Activated T-cell treated with anti-CD3 and anti-CD28 coated beads for 48 hours (primary cell): ENCODE measurements around the gene ISG20L2.

Source experiments
- DNase-seq: peaks from one replicate; pipeline ENCODE4 v3.0.0-alpha.2; 2020; ENCODE audit warnings: low read depth

Gene ISG20L2

DNA sequence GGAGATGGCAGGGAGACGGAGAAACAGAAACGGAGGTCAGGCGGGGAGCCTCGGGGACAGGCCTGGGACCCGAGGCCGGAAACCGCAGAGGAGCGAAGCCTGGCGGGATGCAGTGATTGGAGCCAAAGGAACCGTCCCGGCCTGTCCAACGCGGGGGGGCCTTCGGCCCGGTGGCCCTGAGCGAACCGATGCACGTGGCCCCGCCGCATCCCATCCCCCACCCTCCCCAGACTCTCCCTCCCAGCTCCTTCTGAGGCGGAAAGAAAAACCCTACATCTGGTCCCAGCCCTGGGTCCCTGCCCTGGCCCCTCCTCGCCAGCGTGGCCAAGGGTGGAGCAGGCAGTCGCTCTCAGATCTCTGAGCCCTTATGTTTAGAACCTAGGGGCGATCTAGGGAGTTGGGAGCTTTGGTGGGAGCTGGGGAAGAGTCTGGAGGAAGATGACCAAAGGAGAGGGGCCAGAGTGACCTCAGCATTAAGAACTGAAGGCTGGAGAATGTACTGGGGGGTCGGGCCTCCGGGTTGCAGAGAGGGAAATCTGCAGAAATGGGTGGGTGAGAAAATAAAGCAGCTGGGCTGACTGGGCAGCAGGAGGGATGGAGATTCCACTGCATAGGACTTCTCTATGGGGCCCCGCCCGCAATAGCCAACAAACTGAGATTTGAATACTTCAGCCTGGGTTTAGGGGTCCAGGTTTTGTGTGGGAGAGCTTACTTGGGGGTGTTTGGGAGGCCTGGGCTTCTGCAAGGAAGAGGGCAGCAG lies 21.7 kb downstream of the ISG20L2 start:
- DNase-seq: no peak

DNA sequence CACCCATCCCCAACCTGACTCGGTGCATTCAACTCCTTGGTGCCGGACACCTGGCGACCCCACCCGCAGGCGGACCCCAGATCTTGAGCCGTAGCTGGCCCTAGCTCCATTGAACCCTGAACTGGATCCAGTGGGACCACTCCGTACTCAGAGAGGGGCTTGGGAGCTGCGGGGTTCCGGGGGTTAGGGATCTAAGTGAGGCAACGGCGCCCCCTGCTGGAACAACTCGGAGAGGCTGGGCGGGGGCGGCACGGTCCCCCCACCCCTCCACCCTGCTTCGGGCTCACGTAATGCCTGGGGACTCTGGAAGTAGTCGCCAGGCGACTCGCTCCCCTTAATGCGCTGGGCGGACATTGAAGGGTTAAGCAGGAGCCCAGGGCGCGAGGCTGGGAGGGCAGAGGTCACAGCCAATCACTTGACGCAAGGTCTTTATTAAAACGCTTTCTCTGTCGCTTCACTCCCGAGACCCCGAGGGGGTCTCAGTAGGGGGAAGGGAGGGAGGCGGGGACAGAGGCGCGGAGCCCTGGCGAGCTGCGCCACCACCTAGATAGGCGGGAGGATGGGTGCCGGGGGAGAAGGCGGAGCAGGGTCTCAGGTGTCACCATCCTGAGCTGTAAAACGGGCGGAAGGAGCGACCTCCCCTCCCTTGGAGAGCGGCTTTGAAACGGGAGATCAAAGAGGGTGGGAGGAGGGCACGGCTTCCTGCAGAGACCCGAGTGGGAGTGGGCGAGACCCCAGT lies 22.5 kb downstream of the ISG20L2 start:
- peak; percentile 68 for DNase-seq

DNA sequence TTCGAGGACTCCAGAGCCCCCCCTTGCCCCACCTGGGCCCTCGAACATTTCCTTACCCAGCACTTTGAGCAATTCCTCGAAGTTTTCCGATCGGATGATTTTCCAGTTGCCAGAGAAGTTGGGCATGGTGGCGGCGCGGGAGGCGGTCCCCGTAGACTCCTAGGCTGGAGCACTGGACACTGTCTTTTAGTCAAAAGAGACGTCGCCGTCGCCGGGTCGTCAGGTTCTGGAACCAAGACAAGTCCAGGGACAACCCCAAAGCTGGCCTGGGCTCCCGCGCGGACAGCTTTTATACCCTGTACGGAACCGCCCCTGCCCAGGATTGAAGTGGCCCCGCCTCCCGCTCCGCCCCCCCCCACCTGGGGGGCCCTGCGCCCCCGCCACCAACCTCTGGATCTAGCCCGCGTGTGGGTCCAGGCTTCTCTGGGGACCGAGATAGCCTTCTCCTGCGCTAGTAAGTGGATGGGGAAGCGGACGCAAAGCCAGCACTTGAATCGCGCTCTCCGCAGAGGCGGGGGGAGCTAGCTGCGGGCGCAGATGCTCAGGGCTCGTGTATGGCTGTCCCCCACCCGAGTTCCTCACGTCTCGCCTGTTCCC lies 23.1 kb downstream of the ISG20L2 start, which contains the start of gene CRABP2:
CRABP2 (minus strand) TSS at position 263 of the 597 bp plus-strand sequence; CDS start at position 126, 137 bp downstream.
- no peak for DNase-seq

DNA sequence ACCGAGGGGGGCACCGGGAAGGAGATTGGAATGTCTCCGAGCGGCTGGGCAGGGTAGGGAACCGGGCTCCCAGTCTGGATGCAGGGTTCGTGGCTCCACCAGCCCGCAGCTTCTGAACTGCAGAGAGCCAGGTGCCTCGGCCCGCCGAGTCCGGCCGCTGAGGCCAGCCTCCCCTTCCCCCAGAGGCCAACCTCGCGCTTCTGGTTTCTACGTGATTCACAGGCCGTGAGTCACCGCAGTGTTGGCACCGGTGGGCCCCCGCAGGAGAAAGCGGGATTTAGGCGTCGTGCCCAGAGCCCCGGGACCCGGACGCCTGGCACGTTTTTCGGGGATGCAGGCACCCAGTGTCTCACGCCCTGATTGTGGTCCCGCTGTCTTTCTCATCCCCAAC lies 23.6 kb downstream of the ISG20L2 start:
- peak; percentile 44 for DNase-seq

DNA sequence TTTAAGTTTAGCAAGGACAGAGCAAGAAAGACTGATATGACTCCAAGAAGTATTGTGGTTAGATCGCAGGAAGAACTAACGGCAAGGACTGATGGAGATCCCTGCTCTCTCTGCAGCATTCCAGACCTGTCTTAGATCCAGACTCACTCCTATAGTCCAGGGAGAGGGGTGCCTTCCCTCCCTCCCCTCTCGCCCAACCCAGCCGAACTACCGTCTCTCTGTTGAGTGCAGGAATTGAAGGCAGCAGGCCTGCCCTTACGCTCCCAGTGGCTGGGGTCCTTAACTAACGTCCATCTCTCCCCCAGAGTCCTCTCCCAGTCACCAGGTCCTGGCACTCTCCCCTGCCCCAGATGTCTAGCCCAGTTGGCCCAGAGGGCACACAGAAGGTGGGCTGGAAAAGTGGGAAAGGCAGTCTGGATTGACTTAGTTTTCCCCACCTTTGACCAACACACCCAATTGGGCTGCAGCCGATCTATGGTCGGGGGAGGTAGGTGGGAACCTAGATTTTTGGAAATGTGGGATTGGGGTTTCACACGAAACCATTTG lies 24.3 kb downstream of the ISG20L2 start:
- no peak for DNase-seq

DNA sequence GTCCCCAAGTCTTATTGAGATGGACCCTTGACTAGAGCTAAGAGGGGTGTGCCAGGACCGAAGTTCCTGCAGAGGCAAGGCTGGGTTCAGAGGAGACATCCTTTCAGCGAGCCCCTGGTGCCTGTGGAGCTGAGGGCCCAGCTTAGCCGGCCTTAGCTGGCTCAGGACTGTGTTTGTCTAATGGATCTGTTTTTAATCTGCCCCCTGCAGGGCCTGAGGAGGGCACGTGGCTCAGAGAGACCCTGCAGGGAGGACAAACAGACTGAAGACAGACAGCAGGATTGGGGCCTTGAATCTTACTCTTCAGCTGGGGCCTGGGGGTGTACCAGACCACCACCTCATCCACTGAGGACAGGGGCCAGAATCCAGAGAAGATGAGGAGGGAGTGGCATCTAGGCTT lies 24.8 kb downstream of the ISG20L2 start:
- DNase-seq: no peak

DNA sequence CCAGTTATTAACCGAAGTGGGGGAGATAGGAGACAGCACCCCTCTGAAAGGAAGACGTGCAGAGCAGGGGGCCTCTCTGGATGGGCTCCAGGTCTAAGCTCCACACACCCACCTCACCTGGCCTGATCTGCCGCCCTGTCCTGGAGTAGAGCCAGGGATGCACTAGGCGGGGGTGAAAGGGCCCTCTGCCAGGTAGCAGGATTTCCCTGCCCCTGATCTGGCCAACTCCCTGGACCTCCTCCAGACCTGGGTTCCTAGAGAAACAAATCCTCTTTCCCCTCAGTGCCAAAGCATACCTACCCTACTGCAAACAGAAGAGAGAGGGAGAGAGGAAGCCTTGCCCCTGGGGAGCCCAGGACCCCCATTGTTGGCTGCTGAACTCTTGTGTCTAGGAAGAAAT lies 25.2 kb downstream of the ISG20L2 start:
- no peak for DNase-seq

DNA sequence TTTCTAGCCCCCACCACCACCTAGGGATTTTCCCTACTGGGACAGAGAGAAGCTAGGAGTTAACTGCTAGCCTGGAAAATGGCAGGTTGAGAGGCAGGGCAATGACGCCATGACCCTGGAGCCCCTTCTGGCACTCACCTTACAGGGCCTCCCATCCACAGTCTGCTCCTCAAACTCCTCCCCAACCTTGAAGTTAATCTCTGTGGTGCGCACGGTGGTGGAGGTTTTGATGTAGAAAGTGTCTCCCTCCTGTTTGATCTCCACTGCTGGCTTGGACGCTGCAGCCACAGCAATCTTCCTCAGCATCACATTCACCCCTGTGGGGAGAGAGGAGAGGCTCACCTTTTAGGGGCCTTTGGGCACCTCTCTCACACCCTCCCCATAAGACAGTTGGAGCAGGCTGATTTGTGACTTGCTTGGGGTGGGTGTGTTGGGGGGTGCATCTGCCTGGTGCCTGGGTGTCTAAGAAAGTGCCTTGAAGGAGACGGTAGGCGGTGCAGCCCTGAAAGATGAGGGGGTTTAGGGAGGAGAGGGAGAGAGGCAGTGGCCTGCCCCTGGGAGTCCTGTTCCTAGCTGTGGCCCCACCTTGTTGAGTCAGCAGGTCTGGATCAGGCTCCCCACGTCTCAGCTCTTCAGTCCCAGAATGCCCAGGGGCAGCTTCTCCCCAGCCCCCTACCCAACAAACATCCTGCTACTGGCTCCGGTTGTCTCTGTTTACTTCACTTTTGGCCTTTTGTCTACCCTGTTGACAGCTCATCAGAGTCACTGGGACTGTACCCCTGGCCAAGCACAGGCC lies 27.6 kb downstream of the ISG20L2 start:
- DNase-seq: no peak

DNA sequence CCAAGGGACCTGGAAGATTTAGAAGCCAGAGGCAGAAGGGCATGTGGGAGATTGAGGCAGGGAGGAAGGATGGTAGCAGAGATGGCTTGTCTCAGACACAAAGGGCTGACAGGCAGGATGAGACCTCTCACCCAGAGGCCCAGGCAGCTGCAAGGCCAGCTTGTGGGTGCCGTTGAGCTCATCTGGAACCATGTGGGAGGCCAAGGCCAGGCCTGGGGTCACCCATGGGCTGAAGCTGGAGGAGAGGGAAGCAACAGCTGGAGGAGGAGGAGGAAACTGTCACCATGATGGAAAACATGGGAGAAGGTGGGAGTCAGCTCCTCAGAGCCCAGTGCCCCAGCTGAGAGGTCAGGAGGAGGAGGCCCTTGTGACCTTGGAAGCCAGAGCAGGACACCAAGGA lies 29.6 kb downstream of the ISG20L2 start:
- DNase-seq: no peak

DNA sequence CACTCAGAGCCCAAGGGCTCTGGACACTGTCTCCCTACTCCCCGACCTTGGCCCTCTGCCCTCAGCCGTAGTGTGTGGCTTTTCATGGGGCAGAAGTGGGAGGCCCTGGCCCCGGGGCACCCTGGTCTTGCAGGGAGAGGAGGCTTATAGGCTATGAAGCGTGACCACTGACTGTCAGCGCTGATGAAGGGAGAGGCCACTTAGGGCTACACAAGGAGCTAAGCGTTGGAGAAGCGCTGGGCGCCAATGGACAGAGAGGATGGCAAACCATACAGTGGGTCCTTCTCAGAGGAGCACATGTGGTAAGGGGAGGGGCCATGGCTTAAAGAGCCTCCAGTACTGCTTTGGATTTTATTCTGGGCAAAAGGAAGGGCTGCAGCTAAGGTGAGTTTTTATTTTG lies 31.1 kb downstream of the ISG20L2 start:
- DNase-seq: no peak

DNA sequence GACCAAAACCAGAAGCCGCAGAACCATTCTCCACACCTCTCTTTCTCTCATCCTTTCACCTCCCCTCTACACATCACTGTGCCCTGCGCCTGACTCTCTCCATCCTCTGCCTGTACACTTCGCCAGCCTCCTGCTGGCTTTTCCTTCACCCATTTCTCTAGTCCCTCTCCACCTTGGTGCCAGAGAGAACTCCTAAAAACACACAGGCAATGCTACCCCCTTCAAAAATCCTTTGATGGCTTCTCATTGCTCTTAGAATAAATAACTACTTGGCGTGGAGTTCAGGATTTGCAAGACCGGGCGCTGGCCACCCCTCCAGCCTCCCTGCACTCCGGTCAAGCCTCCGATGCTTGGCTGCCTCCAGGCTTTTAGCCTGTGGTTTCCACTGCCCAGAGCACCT lies 31.8 kb downstream of the ISG20L2 start:
- no peak for DNase-seq

DNA sequence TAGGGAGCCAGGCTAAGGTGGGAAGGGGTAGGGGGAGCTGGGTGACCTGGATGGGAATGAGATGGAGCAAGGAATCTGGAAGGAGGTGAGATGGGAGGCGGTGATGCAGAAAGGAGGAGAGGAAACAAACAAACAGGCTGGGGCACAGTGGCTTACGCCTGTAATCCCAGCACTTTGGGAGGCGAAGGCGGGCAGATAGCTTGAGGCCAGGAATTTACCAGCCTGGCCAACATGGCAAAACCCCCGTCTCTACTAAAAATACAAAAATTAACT lies 33.9 kb downstream of the ISG20L2 start:
- no peak for DNase-seq

DNA sequence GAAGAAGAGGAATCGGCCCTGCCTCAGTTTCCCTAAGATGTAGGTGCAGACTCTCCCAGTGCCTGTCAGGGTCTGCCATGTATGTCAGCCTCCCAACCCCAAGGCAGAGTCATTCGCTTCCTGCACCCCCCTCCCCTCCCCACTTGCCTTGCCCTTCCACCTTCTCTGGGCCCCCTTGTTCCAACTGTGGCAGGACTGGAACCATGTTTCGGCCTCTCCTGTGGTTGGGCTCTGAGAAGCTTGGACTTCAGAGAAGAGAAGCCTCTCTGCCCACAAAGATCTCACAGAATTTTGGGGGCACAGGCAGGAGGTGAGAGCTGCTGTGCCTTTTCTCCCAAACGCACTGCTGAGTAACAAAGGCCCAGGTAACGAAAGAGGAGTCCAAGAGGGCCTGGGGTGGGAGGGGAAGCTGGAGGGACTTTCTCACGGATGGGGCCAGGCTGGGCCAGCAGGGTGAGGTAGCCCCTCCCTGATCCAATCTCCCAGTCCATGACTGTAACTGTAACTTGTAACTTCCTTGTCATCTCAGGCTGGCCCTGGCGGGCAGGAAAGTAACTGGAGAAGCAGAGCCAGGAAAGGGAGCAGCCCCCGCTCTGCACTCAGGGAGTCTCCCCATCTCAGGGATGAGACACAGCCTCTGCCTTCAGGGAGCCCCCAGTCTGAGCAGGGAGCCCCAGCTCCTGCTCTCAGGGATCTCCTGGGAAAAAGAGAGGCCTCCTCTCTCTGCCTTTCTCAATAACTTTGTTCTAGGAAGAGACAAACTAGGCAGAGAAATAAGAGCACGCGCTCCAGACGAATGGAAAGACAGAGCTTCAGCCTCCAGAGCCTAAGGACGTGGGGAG lies 34.5 kb downstream of the ISG20L2 start:
- DNase-seq: no peak

DNA sequence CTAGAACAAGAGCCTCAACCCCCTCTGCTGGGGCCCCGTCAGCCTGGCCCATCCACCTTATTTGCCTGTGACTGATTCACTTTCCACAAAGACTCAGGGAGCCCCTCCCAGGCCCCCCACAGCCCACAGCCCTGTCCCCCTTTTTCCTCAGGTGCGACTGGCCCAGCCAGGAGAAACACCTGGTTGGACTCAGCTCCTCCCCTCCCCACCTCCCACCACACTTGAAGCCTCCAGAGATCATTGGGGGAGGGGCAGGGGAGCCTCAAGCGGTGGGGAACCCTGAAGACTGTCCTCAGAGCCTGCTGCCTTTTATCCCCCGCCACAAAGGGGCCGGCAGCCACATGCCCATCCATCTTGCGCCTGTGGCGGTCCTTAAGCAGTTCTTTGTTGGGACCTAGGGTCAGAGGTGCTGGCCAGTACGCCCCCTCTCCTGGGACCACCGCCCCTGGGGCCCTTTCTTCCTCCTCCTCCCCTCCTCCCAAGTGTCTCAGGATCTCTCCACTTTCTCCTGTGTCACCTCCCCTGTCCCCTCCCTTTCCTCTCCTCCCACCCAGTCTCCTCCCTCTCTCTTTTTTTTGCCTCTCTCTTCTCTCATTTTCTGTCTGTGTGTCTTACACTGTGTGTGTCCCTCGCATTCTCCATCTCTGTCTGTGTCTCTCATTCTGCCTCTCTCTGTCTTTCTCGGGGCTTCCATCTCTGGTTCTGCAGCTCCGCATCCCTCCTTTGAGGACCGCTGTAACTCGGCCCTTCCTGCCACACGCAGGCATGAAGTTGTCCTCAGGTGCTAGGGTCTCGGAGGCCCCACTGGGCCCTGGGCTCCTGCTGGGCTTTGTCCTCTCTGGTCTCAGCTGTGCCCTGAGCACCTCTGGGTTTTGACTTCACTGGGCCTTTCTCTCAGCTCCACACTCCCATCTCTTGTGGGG lies 35.4 kb downstream of the ISG20L2 start:
- no peak for DNase-seq

DNA sequence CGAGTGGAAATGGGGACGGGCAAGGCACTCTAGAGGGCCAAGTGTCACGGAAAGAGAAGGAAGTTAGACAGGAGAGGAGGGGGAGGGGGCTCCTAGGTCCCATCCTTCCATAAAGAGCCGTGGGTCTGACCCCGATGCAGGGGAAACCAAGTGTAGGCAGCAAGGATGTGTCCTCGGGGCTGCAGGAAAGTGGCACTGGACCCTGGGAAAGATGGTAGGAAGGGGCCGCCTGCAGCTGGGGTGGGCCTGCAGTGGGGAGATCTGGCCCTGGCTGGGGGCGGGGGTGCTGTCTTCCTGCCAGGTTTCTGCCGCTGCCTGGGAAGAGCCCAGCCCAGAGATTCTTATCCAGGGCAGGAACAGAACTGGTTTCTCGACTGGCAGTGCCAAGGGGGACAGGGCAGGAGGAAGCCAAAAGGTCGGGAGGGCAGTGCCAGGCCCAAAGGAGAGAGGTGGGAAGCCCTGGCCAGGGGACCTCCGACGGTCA lies 36.1 kb downstream of the ISG20L2 start:
- no peak for DNase-seq

DNA sequence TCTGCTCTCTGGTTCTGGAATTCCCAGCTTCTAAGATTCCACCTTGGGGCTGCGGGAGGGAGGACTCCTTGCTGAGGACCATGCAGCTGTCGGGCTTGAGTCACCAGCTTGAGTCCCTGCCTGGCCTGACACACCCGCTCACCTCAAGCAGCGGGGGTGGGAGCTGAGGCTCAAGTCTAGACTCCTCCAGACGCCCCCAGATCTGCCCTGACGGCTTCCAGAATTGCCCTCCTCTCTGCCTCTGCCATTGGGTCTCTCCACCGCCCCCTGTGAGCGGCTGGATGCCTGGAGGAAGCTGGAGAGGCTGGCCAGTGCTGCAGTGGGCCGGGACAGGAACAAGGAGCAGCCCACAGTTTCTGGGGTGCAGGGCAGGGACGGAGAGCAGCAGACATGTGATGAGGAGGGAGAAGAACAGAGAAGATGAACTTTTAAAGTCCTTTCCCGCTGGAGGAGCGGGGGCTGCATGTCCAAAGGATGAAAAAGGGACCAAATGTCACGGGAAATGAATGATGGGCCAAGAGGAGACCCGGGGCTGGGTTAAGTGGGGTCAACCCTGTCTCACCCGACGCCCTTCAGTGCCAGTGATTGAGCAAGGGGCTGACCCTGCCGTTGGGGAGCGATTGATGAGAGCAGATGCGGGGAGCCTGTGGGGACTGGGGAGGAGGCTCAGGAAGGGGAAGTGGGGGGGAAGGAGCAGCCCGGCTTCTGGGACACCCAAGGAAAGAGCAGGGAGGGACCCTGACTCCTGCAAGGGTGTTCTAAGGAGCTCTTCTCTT lies 36.7 kb downstream of the ISG20L2 start:
- DNase-seq: no peak

DNA sequence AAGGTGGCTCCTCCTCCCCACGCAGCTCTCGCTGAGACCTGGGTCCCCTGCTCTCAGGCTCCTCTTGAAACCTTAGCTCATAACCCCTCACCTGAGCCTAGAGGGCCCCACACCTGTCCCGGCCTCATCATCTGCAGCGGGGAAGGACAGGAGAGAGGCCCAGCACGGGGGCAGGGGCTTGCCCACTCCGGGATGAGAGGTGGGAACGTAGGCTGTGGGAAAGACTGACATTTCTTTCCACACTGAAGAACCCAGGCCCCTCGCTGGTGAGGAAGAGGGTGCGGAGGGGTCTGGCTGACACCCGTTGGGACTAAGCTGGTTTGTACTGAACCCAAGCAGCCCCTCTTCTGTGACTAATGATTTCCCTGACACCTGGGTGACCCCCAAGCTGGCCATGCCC lies 37.4 kb downstream of the ISG20L2 start:
- DNase-seq: no peak

DNA sequence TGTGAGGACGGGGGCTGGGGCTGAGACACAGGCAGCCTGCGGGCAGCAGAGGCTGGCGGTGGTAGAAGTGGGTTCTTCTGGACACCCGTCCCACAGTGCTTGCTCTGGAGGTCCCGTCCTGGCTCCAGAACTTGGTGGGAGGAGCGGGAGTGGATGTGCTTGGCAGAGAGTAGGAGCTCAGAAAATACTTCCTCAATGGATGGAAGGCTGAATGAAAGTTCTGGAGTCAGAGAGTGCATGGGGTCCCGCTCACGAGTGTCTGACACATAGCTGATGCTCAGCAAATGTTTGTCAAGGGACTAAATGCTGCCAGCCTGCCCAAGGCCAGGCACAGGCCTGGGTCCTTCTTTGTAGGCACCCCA lies 37.9 kb downstream of the ISG20L2 start:
- no peak for DNase-seq

DNA sequence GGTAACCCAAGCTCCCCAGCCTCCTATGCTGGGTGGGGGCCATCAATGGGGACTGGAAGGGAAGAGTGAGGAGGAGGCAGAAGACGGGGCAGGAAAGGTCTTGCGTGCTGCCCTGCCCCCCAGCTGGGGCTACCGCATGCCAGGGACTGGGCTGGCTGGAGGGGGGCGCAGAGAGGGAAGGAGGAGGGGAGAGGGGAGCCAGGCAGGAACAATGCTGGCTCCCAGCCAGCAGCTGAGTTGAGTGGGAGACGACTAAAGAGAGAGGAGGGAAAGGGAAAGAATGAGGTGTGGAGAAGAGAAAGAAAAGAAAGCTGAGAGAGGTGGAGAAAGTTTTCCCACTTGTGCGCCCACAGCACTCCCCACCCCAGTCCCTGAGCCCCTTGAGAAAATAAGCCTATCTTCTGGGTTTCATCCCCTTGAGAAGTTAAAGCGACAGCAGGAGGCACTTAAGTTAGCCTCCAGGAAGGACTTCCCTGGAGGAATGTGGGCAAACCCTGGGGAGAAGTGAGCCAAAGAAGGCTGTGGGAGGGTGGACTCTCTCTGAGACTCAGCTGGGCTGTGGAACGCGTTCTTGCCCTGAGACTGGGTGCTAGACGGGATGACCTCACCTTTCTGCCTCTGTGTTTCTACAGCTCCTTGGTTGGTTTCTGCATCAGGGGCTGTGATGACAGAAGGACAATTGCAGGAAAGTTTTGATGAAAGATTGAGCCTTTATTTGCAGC lies 38.5 kb downstream of the ISG20L2 start:
- no peak for DNase-seq
